ENCODE results near the gene TMEM176B.

The TMEM176B gene

DNA sequence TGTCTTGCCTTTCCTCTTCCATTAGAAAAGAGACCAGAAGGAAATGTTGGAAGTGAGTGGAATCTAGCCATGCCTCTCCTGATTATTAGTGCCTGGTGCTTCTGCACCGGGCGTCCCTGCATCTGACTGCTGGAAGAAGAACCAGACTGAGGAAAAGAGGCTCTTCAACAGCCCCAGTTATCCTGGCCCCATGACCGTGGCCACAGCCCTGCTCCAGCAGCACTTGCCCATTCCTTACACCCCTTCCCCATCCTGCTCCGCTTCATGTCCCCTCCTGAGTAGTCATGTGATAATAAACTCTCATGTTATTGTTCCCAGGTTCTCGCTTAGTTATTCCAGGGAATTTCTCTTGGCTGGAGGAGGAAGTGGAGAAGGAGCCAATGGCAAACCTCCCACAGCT is 4.6 kb upstream of the TMEM176B start:
- peaks cover 4% of the 10 kb centered on the region for H3K4me1 ChIP-seq (ENCODE audit: control insufficient read depth, insufficient read depth, low read length)
- no peaks in the 10 kb centered on the region for H3K9me3 ChIP-seq (ENCODE audit: control insufficient read depth, insufficient read depth, low read length)
- DNase-seq (ENCODE audit: low read depth, low spot score) = no peak
- H3K27me3 ChIP-seq (ENCODE audit: control insufficient read depth, insufficient read depth, low read length) = peaks cover 28% of the 10 kb centered on the region
- no peak overlapping the region for H3K4me3 ChIP-seq (ENCODE audit: low read length)
- no peak overlapping the region for H3K27ac ChIP-seq (ENCODE audit: low read length)
- no CpG with 5 or more reads among the region's 5 CpGs for WGBS (ENCODE audit: insufficient coverage, insufficient read length)
- no peaks in the 10 kb centered on the region for H3K36me3 ChIP-seq (ENCODE audit: control insufficient read depth, insufficient read depth, low read length)

DNA sequence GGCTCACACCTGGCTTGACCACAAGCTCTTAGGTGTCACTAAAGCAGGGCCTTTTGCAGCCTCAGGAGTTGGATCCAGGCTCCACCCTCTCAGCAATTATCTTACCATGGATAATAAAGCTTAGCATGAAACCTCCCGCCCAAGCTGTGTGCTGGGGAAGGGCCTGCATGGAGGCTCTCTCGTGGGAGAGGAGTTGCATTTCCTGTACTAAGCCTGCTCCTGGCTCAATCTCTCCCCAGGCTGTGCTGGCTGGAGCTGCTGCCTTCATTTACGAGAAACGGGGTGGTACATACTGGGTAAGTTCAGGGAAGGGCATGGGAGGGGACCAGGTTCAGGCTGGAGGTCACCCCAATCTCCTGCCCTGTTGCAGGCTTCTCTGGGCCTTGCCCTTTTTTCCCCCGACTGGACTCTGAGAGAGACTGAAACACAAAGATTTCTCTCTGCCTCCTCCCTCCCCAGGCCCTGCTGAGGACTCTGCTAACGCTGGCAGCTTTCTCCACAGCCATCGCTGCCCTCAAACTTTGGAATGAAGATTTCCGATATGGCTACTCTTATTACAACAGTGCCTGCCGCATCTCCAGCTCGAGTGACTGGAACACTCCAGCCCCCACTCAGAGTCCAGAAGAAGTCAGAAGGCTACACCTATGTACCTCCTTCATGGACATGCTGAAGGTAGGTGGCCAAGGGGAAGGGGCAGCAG is 3.1 kb upstream of the TMEM176B start:
- no peak overlapping the region for H3K27ac ChIP-seq (ENCODE audit: low read length)
- peaks cover 37% of the 10 kb centered on the region for H3K27me3 ChIP-seq (ENCODE audit: control insufficient read depth, insufficient read depth, low read length)
- no CpG with 5 or more reads among the region's 10 CpGs for WGBS (ENCODE audit: insufficient coverage, insufficient read length)
- no peak for DNase-seq (ENCODE audit: low read depth, low spot score)
- H3K4me1 ChIP-seq (ENCODE audit: control insufficient read depth, insufficient read depth, low read length) = peaks cover 7% of the 10 kb centered on the region
- no peak overlapping the region for H3K4me3 ChIP-seq (ENCODE audit: low read length)
- H3K36me3 ChIP-seq (ENCODE audit: control insufficient read depth, insufficient read depth, low read length) = no peaks in the 10 kb centered on the region
- no peaks in the 10 kb centered on the region for H3K9me3 ChIP-seq (ENCODE audit: control insufficient read depth, insufficient read depth, low read length)

DNA sequence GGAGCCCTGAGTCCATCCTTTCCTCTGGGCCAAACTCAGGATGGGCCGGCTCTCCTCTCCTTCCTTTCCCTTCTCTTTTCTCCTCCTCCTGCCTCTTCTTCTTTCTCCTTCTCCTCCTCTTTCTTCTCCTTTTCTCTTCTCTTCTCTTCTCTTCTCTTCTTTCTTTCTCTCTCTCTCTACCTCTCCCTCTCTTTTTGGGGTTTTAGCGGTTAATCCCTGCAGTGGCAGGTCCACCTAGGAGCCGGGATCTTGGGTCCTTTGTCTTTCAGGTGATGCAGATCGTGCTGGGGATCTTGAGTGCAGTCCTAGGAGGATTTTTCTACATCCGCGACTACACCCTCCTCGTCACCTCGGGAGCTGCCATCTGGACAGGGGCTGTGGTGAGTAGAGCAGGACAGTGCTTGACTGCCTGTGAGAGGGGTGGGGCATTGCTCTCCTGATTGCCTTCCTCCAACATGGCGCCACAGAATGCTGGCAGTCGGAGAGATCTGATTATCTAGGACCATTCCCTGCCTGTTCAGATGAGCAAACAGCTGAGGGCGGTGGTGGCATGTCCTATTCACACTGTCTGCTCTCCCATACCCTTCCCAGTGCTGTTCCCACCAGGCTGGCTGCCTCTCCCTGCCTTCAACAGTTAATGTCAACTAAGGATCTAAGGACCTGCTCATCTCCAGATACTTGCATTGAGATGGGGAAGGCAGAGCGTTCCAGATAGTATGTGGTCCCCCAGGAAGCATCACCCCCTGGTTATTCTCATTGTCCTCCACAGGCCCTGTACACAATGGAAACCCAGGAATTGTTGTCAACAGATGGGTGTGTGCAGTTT is 2.0 kb upstream of the TMEM176B start:
- Histone ChIP-seq H3K4me3 (ENCODE audit: low read length) (no peak overlapping the region), H3K4me1 (ENCODE audit: control insufficient read depth, insufficient read depth, low read length) (peaks cover 7% of the 10 kb centered on the region), H3K27ac (ENCODE audit: low read length) (no peak overlapping the region), H3K9me3 (ENCODE audit: control insufficient read depth, insufficient read depth, low read length) (no peaks in the 10 kb centered on the region), H3K27me3 (ENCODE audit: control insufficient read depth, insufficient read depth, low read length) (peaks cover 37% of the 10 kb centered on the region), H3K36me3 (ENCODE audit: control insufficient read depth, insufficient read depth, low read length) (no peaks in the 10 kb centered on the region)
- no CpG with 5 or more reads among the region's 12 CpGs for WGBS (ENCODE audit: insufficient coverage, insufficient read length)
- DNase-seq (ENCODE audit: low read depth, low spot score) = no peak

DNA sequence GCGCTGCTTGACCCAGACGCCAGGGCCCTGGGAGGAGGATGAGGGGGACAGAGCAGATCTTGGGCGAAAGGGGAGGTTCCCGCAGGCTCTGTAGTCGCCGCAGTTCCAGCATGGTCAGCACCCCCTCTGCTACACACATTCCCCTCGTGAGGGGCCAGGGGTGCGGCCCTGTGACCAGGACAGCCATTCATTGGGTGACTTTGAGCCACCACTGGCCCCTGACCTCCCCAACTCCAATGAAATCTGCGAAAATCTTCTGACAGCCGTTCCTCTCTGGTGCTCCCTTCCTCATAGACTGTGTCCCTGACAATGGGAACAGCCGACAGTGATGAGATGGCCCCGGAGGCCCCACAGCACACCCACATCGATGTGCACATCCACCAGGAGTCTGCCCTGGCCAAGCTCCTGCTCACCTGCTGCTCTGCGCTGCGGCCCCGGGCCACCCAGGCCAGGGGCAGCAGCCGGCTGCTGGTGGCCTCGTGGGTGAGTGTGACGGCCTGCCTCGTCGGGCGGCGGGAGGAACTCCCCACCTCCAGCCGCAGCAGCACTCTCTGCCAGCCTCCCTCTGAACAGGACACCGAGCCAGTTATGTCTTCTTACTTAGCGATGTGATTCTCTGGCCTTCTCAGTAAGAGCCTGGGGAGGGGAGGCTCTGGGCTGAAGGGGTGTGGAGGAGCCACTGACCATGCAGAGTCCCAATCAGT is 1.2 kb upstream of the TMEM176B start:
- Histone ChIP-seq H3K4me3 (ENCODE audit: low read length) (peak overlapping the region; percentile 50; the same call in 1 of the 2 replicates), H3K9me3 (ENCODE audit: control insufficient read depth, insufficient read depth, low read length) (no peaks in the 10 kb centered on the region), H3K4me1 (ENCODE audit: control insufficient read depth, insufficient read depth, low read length) (peaks cover 7% of the 10 kb centered on the region), H3K27me3 (ENCODE audit: control insufficient read depth, insufficient read depth, low read length) (peaks cover 37% of the 10 kb centered on the region), H3K36me3 (ENCODE audit: control insufficient read depth, insufficient read depth, low read length) (no peaks in the 10 kb centered on the region), H3K27ac (ENCODE audit: low read length) (no peak overlapping the region)
- DNase-seq (ENCODE audit: low read depth, low spot score) = no peak
- no CpG with 5 or more reads among the region's 26 CpGs for WGBS (ENCODE audit: insufficient coverage, insufficient read length)

DNA sequence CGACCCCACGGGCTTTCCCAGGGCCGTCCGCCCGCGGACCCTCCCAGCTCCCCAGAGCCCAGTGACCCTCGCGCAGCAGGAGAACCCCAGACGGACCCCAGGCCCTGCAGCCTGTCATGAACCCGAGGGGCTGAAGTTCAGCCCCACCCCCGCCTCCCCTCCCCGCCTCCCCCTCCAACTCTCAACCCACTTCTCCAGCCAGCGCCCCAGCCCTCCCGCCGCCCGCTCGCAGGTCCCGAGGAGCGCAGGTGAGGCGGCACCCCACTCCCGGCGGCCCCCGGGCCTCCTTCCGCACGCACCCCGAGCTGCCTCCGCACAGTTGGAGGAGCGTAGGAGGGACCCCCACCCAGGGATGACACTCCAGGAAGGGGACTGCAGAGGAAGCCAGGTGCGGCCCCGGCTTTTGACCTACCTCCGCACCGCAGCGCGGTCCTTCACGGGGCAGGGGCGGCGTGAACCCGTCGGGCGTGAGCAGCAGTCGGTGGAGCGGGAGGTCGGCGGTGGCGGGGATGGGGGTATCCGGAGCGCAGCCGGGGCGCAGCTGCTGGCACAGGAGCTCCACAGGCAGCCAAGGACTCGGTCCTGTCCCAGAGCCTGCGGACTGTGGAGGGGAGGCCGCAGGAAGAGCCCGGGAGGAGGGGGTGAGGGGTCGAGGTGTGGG is 547 bp upstream of the TMEM176B start, which contains the start of gene TMEM176A:
TMEM176A (plus strand) TSS at position 189 of the 661 bp plus-strand sequence. CDS start 782 bp downstream, outside the sequence.
- no peaks in the 10 kb centered on the region for H3K9me3 ChIP-seq (ENCODE audit: control insufficient read depth, insufficient read depth, low read length)
- peak within 1 kb of the TSS; percentile 50; the same call in 1 of the 2 replicates for H3K4me3 ChIP-seq (ENCODE audit: low read length)
- H3K4me1 ChIP-seq (ENCODE audit: control insufficient read depth, insufficient read depth, low read length) = peaks cover 7% of the 10 kb centered on the region
- WGBS (ENCODE audit: insufficient coverage, insufficient read length) = no CpG with 5 or more reads among the region's 54 CpGs
- no peaks in the 10 kb centered on the region for H3K36me3 ChIP-seq (ENCODE audit: control insufficient read depth, insufficient read depth, low read length)
- H3K27me3 ChIP-seq (ENCODE audit: control insufficient read depth, insufficient read depth, low read length) = peaks cover 37% of the 10 kb centered on the region
- no peak within 1 kb of the TSS for H3K27ac ChIP-seq (ENCODE audit: low read length)
- DNase-seq (ENCODE audit: low read depth, low spot score) = no peak

DNA sequence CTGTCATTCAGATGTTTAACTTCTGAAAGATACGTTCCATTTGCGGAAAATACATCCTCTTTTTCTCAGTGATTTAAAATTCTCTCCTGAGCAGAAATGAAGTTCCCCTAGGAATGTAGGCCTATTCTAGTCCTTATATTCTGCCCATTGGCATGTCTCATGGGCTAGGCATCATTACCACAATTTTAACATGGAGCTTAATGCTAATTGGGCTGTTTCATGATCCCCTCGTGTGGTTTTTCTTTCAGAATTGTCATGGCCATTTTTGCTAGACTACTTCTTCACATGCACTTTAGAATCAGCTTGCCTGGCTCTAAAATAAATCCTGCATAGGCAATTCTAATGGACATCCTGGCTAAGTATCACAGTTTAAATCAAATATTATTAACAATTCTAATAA is 1.0 kb downstream of the TMEM176B start:
- WGBS (ENCODE audit: insufficient coverage, insufficient read length) = no CpG with 5 or more reads among the region's 3 CpGs
- no peak for DNase-seq (ENCODE audit: low read depth, low spot score)
- Histone ChIP-seq H3K27ac (ENCODE audit: low read length) (no peak overlapping the region), H3K4me3 (ENCODE audit: low read length) (no peak overlapping the region), H3K4me1 (ENCODE audit: control insufficient read depth, insufficient read depth, low read length) (peaks cover 7% of the 10 kb centered on the region), H3K9me3 (ENCODE audit: control insufficient read depth, insufficient read depth, low read length) (no peaks in the 10 kb centered on the region), H3K27me3 (ENCODE audit: control insufficient read depth, insufficient read depth, low read length) (peaks cover 37% of the 10 kb centered on the region), H3K36me3 (ENCODE audit: control insufficient read depth, insufficient read depth, low read length) (no peaks in the 10 kb centered on the region)

DNA sequence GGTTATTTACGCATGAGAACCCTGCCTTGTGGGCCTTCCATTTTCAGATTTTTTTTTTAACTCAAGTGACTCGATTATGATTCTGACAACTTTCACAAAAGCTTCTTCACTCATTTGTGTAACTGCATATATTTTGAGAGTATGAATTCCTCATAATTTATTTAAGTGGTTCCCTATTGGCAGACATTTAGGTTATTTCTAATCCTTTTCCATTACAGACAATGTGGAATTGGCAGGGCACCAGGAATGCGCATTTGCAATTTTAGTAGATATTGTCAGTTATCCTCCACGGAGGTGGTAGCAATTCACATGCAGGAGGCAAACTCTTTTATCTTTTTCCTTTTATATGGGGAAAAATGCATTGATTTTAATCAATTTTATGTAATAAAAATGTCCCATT is 2.5 kb downstream of the TMEM176B start:
- WGBS (ENCODE audit: insufficient coverage, insufficient read length) = no CpG with 5 or more reads among the region's 4 CpGs
- peaks cover 34% of the 10 kb centered on the region for H3K27me3 ChIP-seq (ENCODE audit: control insufficient read depth, insufficient read depth, low read length)
- no peak overlapping the region for H3K4me3 ChIP-seq (ENCODE audit: low read length)
- no peak for DNase-seq (ENCODE audit: low read depth, low spot score)
- no peaks in the 10 kb centered on the region for H3K9me3 ChIP-seq (ENCODE audit: control insufficient read depth, insufficient read depth, low read length)
- no peaks in the 10 kb centered on the region for H3K36me3 ChIP-seq (ENCODE audit: control insufficient read depth, insufficient read depth, low read length)
- H3K27ac ChIP-seq (ENCODE audit: low read length) = no peak overlapping the region
- H3K4me1 ChIP-seq (ENCODE audit: control insufficient read depth, insufficient read depth, low read length) = peaks cover 7% of the 10 kb centered on the region

DNA sequence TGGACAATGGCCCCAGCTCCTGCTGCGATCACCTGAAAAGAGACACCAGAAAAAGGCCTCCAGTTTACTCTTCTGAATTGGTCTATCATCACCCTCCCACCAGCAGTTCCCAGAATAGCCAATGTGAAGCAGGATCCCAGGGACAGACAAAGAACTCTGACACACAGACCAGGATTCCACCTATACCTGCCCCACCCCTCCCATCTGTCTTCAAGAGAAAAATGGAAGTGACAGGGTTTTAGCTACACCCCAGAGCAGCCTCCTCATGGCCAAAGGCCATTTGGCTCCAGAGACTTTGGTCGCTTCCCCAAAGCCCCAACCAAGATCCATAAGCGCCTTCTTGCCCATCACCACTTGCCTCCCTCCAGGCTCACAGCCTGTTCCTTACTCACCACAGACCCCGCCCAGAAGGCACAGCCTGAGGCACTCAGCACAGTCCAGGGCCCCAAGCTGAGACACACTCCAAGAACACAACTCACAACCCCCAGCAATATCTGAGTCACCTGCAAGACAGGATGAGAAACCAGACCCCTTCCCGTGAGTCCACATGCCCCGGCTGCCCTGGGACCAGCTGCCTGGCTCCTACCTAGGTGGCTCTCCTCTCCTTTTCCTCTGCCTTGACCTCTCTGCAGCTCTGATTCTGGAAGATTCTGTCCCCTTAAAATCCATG is 6.5 kb downstream of the TMEM176B start:
- no CpG with 5 or more reads among the region's 6 CpGs for WGBS (ENCODE audit: insufficient coverage, insufficient read length)

DNA sequence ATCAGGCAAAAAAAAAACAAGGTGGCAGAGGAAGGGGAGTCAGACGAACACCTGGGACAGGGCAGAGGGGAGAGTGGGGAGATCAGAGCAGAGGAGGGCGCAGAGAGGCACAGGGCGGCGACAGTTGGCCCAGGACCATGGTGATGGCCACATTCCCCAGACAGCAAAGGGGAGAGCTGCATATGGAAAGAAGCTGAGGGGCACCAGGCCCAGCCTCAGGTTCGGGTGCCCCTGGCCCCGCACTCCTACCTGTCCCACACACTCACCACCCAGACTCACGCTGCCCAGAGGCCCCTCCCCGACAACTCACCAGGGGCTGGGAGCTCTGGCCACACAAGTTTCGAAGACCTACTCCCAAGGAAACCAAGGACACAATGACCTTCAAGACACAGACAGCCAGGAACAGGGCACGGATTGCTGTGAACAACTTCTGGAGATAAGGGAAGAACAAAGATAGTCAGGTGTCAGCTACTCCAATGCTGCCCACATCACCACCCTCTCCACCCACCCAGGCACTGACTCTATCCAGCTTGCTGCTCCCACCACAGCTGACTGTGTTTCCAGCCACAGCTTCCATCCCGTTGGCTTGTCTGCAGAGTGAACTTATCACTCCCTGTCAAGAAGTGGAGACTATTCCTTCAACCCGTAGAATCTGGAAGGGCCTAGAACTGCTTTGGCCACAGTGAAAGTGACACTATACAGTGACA is 8.3 kb downstream of the TMEM176B start:
- H3K36me3 ChIP-seq (ENCODE audit: control insufficient read depth, insufficient read depth, low read length) = no peaks in the 10 kb centered on the region
- no peak overlapping the region for H3K27ac ChIP-seq (ENCODE audit: low read length)
- H3K4me1 ChIP-seq (ENCODE audit: control insufficient read depth, insufficient read depth, low read length) = no peaks in the 10 kb centered on the region
- no peaks in the 10 kb centered on the region for H3K27me3 ChIP-seq (ENCODE audit: control insufficient read depth, insufficient read depth, low read length)
- H3K4me3 ChIP-seq (ENCODE audit: low read length) = no peak overlapping the region
- no CpG with 5 or more reads among the region's 12 CpGs for WGBS (ENCODE audit: insufficient coverage, insufficient read length)
- no peak for DNase-seq (ENCODE audit: low read depth, low spot score)
- no peaks in the 10 kb centered on the region for H3K9me3 ChIP-seq (ENCODE audit: control insufficient read depth, insufficient read depth, low read length)

More for the DNA sequence above, 6.5 kb downstream of the TMEM176B start:
- no peaks in the 10 kb centered on the region for H3K27me3 ChIP-seq (ENCODE audit: control insufficient read depth, insufficient read depth, low read length)
- H3K36me3 ChIP-seq (ENCODE audit: control insufficient read depth, insufficient read depth, low read length) = no peaks in the 10 kb centered on the region
- H3K9me3 ChIP-seq (ENCODE audit: control insufficient read depth, insufficient read depth, low read length) = no peaks in the 10 kb centered on the region
- no peak overlapping the region for H3K4me3 ChIP-seq (ENCODE audit: low read length)
- DNase-seq (ENCODE audit: low read depth, low spot score) = no peak
- H3K27ac ChIP-seq (ENCODE audit: low read length) = no peak overlapping the region
- H3K4me1 ChIP-seq (ENCODE audit: control insufficient read depth, insufficient read depth, low read length) = no peaks in the 10 kb centered on the region
